GM19438 (cell line): ENCODE results near the gene DDAH1.
"Not testable (repeated sequence)": the region's sequence is repeated elsewhere in the genome, so short reads cannot be mapped to it uniquely, and the experiment has no call there.

Experiments
- ATAC-seq: cut with Tn5 transposase; IDR thresholded peaks from one replicate; pipeline ENCODE4 v1.9.1; 2021; ENCODE audit warnings: low read depth; ENCODE audit not compliant: unreplicated experiment

The DDAH1 gene

DNA sequence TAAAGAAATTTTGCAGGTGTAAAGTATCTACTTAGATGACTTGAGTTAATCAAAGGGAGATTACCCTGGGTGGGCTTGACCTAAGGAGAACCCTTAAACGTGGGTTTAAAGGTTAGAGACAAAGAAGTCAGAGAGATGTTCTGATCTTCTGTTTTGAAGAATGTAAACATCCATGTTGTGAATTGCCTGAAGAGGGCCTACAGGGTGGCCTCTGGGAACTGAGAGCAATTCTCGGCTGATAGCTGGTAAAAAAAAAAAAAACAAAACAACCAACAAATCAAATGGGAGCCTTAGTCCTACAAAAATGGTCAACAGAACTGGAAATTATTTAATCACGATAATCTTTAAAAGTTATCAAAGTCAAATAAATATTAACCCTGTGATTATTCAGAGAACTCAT is 99.1 kb downstream of the DDAH1 start:
- ATAC-seq: no peak

DNA sequence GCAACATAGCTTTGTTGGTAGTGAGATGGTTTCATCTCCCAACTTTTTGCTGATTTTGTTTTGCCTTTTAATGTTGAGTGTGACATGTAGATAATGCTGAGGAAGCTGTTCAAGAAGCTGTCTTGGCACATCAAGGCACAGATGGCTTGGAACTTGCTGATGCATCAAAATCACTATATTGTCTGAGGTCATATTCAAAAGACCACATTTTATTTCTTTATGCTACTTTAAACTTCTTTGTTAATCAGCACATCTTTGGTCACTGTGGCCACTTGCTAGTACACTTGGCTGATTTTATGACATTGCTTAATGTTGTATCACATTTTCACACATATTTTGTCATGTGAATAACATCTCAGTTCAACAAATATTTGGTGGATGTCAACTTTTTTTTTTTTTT is 101.4 kb downstream of the DDAH1 start:
- no peak for ATAC-seq

DNA sequence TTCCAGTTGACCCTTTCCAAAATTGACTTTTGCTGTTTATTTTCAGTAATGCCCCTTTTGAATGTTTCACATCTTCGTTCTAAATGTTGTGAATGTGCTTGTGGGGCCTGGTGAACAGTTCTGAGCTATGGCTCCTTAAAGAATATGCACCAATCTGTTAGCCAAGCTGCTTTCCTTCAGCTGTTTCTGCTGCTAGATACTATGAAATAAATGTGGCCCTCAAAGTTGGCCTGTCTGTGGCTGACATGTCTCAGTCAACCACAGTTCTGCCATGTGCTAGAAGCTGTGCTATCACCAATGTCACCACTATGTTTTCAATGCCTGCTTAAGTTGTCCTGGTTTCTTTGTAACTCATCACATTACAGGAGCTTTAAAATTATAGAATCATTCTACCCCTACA is 101.9 kb downstream of the DDAH1 start:
- ATAC-seq: no peak

DNA sequence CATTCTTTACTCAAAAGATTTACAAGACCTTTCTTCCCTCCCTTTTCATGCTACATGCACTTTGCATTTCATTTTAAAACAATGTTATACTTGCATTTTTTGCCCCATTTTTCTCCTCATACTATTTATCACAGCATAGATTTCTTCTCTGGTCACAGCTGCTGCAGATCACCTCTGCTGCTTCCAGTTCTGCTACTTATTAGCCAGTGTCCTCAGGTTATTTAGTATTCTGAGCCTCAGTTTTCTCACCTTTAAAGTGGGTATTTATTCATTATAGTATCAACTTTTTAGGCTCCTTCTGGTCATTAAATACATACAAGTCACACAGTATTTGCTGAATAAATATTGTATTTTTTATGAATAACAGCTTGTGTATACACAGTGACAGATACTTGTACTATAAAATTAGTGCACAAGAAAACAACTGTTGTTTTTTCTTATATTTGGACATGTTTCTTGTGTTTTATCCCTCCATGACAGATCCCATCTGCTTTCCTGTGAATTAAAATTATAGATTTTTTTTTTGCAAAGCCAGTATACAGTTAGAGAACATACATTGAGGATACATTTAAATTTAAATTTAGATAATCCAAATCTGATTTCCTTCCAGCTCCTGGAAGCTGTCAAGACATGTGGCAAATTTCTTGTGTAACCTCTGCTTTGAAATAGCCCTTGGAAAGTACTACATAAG is 103.2 kb downstream of the DDAH1 start:
- no peak for ATAC-seq

DNA sequence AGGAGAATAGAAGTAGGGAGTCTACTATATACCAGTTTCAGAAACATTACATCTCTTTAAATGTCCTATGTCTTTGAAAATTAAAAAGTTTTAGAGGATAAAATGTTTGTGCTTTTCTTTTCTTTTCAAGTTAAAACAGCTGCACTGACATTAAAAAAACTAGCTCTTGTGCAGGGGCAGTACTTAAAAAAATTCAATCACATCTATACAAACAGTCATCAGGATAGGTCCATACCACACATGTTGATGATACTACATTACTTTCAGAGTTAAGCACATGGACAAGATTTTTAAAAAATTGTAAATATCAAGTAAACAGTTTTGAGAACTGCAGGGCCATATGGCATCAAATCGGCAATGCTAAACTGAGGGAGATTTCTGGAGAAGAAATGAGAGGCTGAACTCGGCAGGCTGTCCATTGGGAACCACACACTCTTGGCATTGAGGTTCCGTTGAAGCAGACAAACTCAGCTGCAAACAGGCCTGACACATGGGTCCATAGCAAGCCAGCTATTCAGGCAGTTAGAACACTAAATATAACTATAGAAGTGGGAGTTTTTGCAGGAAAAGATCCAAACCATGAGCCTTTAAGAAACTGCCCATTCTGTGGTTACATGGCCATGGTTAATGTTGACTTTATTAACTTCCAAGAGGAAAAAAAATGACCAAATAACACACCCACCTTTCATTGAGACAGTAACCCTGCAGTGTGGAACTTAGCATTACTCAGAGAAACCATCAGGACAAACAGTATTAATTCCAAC is 104.0 kb downstream of the DDAH1 start:
- ATAC-seq: no peak

DNA sequence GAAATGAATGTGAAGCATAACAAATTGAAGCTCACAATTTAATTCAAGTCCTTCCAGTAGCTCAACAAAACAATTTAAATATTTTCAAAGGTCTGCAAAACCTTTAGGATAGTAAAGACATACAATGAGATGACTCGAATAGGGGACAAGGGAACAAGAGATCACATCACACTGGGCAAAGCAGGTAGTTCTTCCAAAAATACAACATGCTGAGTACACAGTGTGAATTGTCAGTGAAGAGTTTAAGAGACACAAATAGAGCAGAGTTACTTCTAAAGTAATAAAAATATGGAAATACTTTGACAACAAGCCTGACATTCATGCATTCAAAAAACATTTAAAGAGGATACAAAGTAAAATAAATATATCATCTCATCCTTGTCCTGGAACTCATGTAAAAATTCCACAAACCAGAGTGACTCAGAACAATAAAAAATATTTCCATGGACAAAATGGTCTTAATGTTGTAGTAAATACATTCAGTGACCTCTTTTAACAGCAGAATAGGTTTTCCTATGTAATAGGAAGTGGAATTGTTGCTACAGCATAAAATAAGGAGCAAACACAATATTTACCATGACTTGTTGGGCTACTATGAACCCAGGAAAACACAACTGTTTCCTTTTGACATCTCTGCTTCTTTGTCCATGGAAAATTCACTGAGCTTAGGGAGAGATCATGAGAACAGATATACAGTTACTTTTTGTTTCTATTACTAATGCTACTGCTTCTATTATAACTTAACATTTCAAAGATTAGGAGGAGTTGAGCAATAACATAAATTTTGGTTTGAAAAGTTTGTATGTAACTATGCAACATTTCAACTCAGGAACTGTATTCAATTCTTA is 104.9 kb downstream of the DDAH1 start:
- no peak for ATAC-seq

DNA sequence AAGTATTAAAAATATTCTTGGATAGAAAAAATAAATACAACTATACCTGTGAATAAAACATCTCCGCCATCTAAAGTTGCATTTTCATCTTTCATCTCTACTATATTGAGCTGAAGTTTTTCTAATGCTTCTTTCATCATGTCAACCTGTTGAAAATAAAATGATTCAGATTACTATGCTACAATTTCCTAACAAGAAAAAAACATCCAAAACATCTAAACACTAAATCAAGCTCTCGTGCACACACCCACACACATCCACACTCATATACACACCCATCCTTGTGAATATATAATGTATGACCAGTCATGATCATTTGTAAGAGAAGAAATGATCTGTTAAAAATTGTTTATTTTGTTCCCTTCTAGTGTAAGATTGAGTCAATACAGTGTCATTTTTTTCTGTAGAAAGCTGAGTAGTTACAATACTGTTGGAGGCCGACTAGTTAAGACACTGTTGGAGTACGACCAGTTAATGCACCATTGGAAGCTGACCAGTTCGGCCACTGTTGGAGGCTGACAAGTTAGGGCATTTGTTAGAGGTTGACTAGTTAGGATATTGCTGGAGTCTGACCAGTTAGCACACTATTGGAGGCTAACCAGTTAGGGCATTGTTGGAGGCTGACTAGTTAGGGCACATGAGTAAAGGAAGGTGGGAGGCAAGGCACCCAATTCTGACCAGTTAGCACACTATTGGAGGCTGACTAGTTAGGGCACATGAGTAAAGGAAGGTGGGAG is 106.1 kb downstream of the DDAH1 start:
- ATAC-seq: no peak

DNA sequence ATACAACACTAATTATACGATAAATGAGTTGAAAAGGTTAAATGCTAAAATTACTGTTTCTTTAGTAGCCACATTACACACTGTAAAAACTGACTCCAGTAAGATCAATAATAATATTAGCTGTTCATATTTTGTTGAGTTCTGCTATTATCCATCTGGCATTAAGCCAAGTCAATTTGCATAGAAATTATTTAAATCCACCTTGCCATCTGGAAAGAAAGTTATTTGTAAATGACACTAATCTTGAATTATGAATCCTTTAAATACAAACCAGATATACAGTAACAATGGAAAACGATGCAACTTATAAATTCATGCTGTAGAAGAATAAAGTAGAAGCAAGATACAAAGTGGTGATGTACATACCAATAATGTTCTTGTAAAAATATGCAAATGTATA is 107.1 kb downstream of the DDAH1 start:
- no peak for ATAC-seq

DNA sequence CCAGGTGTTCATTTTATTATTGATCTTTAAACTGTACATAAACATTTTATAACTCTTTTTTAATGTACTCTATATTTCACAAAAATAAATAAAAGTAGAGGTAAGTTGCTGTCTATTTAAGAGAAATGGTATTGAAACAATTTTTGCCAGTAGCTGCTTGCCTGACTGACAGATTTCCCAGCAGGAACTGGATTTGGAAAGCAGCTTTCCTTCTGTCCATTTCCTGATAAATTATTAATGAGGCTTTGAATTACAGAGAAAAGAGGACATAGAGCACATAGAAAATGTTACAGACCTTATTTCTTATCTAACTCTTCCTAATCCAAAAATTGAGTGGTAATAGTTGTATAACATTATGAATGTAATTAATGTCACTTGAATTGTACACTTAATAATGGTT is 108.8 kb downstream of the DDAH1 start:
- ATAC-seq: no peak

DNA sequence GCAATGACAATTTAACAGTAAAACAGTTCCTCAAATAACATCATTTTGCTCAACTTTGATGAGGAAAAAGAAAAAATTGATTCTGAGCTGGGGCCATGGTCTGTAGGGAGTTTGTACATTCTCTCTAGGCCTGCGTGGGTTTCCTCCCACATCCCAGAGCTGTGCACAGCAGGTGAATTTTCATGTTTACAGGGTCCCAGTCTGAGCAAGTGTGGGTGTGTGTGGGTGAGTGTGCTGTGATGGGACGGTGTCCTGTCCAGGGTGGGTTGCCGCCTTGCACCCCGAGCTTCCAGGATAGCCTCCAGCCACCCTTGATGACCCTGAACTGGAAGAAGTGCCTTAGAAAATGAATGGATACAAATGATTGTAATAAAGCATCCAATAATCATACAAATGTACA is 112.9 kb downstream of the DDAH1 start:
- no peak for ATAC-seq

DNA sequence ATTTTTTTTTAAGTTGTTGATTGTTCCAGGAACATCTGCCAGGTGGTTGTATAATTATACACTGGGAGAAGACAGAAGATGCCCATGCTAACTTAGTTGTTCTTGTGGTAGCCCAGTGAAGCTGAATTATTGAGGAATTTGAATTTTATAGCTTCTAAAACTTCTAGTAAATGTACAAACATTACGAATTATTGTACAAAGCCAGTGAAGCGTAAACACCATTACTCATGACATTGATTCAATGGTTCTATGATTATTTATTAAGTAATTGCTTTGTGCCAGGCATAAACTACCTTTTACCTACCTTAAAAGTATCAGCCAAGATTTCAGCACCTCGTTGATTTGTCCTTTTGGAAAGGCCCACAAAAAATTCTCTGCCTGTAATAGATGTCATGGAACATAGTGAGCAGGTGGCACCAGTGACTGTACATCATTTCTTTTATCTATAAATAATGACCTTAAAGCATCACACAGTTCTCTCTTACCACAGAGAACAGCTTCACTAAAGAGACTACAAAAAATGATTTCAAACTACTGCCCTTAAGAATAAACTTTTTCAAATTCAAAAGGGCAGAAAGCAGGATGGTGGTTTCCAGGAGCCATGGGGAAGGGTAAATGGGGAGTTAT is 113.6 kb downstream of the DDAH1 start:
- no peak for ATAC-seq

DNA sequence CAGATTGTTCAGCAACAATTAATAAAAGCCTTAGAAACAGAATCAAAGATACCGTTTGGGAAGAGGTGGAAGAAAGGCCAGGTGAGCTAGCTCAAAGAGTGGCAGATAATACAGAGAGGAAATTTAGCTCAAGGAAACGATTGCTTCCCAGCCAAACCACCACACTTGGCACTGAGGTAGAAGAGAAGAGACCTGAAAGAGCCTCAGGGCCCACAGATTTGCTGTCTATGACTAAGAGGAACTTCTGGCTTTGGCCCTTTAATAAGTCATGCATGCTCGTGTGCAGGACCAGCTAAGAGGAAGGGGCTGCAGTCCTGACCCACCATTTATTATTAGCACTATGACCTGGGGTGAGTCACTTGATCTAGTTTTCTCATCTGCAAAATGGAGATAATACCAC is 115.7 kb downstream of the DDAH1 start:
- ATAC-seq: no peak

DNA sequence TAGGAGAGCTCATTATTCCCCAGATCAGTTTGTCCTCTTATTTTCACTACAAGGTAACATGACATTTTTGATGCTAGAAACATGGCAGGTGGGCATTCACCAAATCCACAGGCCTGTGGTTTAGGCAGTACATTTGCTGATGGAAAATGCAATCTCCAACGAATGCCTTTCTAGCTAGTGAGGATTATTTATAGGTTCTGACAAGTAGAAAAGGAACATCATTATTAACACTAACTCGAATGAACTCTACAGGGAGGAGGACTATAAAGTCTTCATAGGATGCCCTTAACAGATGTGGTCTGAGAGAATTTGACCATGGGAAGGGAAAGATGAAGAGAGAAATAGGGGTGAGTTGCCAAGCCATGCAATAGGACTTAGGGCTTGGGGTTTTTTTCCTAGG is 117.1 kb downstream of the DDAH1 start:
- no peak for ATAC-seq

DNA sequence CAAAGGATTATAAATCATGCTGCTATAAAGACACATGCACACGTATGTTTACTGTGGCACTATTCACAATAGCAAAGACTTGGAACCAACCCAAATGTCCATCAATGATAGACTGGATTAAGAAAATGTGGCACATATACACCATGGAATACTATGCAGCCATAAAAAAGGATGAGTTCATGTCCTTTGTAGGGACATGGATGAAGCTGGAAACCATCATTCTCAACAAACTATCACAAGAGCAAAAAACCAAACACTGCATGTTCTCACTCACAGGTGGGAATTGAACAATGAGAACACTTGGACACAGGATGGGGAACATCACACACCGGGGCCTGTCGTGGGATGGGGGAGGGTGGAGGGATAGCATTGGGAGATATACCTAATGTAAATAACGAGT is 117.7 kb downstream of the DDAH1 start:
- ATAC-seq: not testable (repeated sequence)

DNA sequence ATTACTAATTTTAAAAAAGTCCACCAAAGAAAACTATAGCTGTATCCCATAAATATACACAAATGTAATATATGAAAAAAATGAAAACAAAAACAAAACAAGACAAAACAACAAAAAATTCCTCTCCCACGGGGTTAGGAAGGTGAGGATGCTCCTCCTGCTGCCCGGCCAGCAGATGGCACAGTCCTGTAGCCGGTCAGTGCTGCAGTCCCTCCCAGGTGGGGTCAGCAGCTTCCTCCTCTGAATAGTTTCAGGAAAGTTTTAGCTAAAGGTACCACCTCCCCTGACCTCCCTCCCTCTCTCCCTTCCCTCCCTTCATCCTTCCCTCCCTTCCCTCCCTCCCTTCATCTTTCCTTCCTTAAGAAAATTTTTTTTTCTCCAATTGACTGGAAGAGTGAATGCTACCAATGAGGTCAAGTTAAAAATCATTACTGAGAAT is 120.7 kb downstream of the DDAH1 start:
- ATAC-seq: no peak

DNA sequence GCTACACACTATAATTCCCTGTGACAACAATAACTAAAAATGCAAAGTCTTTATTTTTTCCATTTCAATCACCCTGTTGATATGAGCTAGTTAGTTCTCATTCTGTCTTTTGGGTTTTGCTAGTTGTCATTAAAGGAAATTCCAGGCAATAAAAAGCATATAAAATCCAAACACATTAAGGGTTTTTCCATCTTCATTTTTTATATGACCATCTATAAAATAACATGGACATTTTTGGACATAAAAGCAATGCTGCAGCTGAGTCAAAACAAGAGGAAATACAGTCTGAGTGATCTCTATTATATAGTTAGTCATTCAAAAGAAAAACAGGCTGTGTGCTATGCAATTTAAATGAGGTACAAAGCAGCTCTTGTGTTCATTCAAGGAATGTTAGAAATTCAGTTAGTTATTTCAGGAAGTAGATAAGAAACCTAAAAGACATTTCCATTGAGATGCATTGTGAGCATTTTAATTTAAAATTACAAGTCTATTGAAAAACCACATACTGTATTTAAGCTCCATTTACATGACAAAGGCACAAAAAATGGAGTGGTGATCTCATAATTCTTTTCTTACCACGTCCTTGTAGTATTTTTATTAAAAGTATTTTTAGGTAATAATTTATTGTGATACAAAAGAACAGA is 121.2 kb downstream of the DDAH1 start:
- ATAC-seq: no peak

DNA sequence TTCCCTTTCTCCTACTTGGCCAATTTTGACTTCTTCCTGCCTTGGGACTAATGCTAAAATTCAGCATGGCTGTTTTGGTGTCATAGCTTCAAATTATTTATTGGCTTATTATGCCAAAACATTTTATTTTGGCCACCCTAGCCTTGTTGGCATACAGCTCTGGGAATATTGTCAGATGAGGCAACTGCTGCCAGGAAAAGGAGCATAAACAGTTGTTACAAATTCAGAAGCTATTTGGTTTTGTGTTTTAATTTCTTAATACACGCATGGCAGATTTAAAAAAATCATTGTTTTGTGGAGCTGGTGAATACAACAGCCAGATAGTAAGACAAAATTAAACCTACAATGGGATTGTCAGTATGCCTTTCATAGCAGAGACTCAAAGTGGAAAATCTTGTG is 121.7 kb downstream of the DDAH1 start:
- no peak for ATAC-seq

DNA sequence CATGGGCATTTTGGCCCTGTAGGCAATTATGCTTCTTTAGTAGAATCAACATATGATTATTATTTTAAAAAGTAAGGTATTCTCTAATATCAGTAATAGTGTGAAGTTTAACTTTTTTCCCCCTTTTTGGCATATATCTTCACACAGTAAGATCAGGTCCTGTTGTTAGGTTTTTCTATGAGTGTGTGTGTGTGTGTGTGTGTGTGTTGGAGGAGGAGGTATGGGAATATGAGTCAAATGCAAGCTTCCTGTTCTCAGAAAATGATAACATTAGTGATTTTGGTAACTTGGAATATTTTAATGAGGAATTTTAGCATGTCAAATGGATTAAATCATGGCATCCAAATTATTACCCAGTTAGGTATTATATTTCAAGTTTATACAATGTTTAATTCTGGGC is 122.8 kb downstream of the DDAH1 start:
- no peak for ATAC-seq

DNA sequence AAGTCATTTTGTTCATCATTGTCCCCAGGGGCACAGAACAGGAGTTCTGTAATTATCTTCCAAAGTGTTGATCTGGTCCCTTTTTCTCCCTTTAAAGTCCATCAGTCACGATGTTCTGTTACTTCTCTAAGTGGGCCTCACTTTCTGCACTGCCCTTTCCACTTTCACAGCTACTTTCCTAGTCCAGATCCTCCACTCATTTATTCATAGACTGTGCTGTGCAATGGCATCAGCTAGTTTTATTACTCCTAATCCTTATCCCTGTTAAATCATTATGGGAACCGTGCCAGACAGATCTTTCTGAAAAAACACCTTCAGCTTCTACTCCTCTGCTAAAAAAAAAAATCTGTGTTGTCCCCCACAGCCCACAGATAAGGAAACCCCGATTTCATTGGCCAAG is 124.5 kb downstream of the DDAH1 start:
- no peak for ATAC-seq
